Activated T-cell treated with anti-CD3 and anti-CD28 coated beads, Interleukin-2, amount 50 U/mL, for 72 hours (primary cell): Measurements from ENCODE around the gene MAPK7. TPM values are rescaled to one million over a fixed set of nuclear protein-coding genes. Genes with fewer than 3 reads are reported as not detected.

ENCODE experiments used
- ATAC-seq, 2 donors: fragments of 150-1000 bp; cut with Tn5 transposase; replicated peaks in 1 of 2; 2 replicates each; pipeline ENCODE4 v1.10.0; 2021; ENCODE audit warnings: moderate library complexity in 2 of 2, mild to moderate bottlenecking in 1 of 2
- DNase-seq, 2 donors: peaks; one replicate each; pipeline ENCODE4 v3.0.0; 2021 to 2022; ENCODE audit warnings: mixed read lengths in 1 of 2
- H3K27ac Mint-ChIP-seq: one replicate; pipeline ENCODE4 v1.8.0; 2022; ENCODE audit warnings: mild to moderate bottlenecking, moderate library complexity, mixed read lengths
- H3K27me3 Mint-ChIP-seq: one replicate; pipeline ENCODE4 v1.8.0; 2022; ENCODE audit warnings: low read depth, mixed read lengths
- H3K36me3 Mint-ChIP-seq, 2 donors: one replicate each; pipeline ENCODE4 v1.8.0; 2022; ENCODE audit warnings: mixed read lengths in 2 of 2, mild to moderate bottlenecking in 1 of 2; ENCODE audit not compliant: insufficient read depth in 2 of 2
- H3K4me1 Mint-ChIP-seq: one replicate; pipeline ENCODE4 v1.8.0; 2022; ENCODE audit warnings: low read depth, mixed read lengths
- H3K4me3 Mint-ChIP-seq, 2 donors: one replicate each; pipeline ENCODE4 v1.8.0; 2022; ENCODE audit warnings: mild to moderate bottlenecking in 2 of 2, mixed read lengths in 2 of 2, moderate library complexity in 2 of 2
- H3K9me3 Mint-ChIP-seq, 2 donors: one replicate each; pipeline ENCODE4 v1.8.0; 2022; ENCODE audit warnings: mixed read lengths in 2 of 2
- total RNA-seq, 2 donors: library from RNA; stranded (reverse); gene quantifications; one replicate each; pipeline ENCODE4 v1.2.3, GENCODE V29; 2022

MAPK7 gene
- total RNA-seq, 2 donors from 2014 or later = 13.6 to 16.7 TPM

DNA sequence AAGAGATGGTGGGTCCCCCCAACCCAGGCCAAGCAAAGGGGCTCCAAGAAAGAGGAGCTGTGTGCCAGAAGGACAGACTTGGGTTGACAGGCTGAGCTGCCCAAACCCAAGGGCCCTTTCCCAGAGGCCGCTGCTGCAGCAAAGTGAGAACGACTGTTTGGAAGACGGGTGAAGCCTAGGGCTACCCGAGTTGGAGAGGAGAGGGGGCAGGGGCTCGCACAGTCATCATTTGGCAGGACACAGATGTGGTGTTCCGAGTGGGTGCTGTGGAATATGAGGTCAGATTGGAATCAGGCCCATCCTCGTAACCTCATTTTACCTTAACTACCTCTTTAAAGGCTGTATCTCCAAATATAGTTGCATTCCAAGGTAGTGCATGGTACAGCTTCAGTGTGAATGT, 14.0 kb downstream of the MAPK7 start:
- Mint-ChIP-seq H3K9me3 (no peaks in the 10 kb centered on the region), H3K27me3 (peaks cover 6% of the 10 kb centered on the region), H3K4me3 (no peak overlapping the region), H3K36me3 (no peaks in the 10 kb centered on the region), H3K4me1 (peaks cover 6% of the 10 kb centered on the region), H3K27ac (no peak overlapping the region)
- DNase-seq (no peak), ATAC-seq (no peak)

DNA sequence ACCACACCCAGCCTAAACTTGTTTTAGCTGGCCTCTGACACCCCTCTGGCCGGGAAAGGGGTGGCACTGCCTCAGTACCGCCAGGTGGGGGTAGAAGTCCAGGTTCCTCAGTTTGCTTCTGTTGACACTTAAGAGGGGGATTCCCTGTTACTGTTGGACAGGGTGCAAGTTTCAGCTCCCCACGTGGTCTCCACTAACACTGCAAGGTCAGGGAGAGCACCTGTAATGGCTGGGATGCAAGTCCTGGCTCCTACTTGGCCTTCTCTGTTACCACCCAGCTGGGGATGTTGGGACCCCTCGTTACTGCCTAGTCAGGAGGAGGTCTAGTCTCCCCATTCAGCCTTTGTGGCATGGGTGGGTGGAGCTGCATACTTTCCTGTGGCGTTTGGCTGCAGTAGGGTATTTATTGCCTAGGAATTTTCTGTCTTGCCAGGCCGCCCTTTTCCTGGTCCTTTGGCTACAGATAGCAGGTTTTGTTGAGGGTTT, 19.3 kb downstream of the MAPK7 start:
- no peak overlapping the region for H3K27ac Mint-ChIP-seq
- no peak for ATAC-seq
- H3K27me3 Mint-ChIP-seq = no peaks in the 10 kb centered on the region
- H3K9me3 Mint-ChIP-seq = no peaks in the 10 kb centered on the region
- no peak for DNase-seq
- H3K4me3 Mint-ChIP-seq = no peak overlapping the region
- H3K4me1 Mint-ChIP-seq = no peaks in the 10 kb centered on the region
- no peaks in the 10 kb centered on the region for H3K36me3 Mint-ChIP-seq

DNA sequence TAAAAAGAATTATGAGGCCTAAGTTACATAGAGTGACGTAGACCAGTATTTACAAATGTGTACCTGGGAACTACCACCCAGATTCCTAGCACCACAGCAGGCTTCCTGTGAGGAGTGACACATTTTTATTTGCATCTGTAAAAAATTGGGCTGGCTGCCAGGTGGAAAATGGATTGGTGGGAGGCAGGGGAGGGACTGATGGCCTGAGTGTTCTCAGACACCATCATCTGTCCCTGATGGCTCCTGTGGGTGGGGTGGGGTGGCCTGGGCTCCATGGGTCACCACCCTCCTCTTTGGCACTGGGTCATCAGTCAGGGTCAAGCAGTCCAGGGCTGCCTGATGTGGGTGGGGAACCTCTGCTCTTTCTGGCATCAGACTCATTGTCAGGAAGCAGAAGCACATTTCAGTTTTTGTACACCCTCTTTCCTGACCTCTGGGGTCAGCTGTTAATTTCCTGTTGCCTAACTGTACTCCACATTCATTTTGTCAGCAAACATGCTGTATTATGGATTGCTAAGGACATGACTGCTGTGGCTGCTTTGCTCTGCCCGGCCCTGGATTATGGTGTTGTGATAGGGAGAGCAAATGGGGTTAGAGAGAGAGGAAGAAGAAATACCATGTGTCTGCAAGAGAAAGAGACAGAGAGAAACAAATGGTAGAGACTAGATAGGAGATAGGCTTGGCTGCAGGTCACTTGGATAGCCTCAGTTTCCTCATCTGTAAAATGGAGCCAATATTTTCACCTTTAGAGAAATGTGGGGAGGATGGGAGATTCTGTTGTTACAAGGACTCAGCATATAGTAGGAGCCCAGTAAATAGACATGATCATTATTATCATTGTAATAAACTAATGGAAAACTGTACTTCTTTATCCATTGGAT, 20.2 kb downstream of the MAPK7 start:
- DNase-seq = no peak
- no peaks in the 10 kb centered on the region for H3K4me1 Mint-ChIP-seq
- H3K4me3 Mint-ChIP-seq = no peak overlapping the region
- no peaks in the 10 kb centered on the region for H3K36me3 Mint-ChIP-seq
- no peak overlapping the region for H3K27ac Mint-ChIP-seq
- ATAC-seq = no peak
- H3K9me3 Mint-ChIP-seq = peaks cover 0 to under 1% of the 10 kb centered on the region in 2 donors
- H3K27me3 Mint-ChIP-seq = no peaks in the 10 kb centered on the region

DNA sequence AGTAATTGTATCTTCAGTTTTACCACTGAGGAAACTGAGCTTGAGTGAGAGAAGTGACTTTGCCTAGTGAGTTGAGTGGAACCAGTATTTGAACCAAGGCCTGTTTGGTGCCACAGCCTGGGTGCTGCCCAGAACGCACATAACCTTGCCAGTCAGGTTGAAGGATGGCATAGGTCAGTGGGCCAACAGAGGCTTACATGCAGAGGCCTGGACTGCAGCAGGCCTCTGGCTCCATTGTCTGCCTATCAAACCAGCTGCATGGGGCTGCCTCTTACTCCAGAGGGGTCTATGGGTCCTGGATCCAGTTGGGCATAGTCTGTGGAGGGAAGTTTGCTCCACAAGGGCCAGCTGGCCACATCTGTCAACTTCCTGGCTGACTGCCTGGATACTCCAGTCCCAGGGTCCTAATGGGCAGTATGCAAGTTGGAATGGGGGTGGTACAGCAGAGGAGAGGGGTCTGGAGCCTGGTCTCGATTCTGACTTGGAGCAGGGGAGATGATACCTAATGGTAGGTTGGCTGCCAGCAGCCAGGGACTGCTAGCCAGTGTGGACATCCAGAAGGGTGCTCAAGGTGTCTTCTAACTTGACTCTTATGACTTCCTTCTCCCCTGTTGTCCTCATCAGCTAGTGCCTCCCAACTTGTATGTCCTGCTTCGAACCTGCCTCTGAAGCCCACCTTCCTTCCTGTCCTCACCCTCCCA, 21.6 kb downstream of the MAPK7 start:
- Mint-ChIP-seq H3K27ac (no peak overlapping the region), H3K4me1 (no peaks in the 10 kb centered on the region), H3K36me3 (no peaks in the 10 kb centered on the region), H3K27me3 (no peaks in the 10 kb centered on the region), H3K9me3 (peaks cover 0 to 2% of the 10 kb centered on the region in 2 donors), H3K4me3 (no peak overlapping the region)
- ATAC-seq = no peak
- DNase-seq = no peak

DNA sequence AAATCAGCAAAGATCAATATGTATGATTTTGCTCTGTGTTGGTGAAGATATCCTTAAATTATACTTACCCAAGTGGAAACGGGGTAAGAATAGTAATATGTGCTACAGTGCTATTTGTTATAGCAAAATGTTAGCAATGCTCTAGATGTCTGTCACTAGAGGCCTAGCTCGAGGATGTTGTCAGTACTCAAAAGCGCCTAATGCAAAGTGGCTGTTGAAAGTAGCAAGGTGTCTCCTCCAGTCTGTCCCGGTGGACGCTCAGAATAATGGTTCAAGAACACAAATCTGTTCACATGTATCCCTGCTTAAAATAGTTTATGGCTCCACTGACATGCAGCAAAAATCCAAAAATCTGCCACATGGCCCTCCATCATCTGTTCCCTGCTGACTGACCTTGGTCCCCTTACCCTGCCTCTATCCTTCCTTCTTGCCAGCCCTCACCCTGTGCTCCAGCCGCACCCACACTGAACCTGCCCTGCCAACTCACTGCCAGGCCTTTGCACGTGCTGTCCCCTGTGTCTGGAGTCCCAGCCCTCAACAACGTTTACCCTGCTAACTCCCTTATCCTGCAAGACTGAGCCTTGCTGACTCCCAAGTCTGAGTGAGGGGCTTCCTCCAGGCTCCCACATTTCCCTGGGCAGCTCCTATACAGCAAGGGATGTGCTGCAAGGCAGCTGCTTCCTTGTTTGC, 23.2 kb downstream of the MAPK7 start:
- peaks cover 0 to 2% of the 10 kb centered on the region in 2 donors for H3K9me3 Mint-ChIP-seq
- ATAC-seq = no peak
- no peaks in the 10 kb centered on the region for H3K36me3 Mint-ChIP-seq
- H3K4me1 Mint-ChIP-seq = no peaks in the 10 kb centered on the region
- no peaks in the 10 kb centered on the region for H3K27me3 Mint-ChIP-seq
- DNase-seq = no peak
- no peak overlapping the region for H3K27ac Mint-ChIP-seq
- H3K4me3 Mint-ChIP-seq = no peak overlapping the region

DNA sequence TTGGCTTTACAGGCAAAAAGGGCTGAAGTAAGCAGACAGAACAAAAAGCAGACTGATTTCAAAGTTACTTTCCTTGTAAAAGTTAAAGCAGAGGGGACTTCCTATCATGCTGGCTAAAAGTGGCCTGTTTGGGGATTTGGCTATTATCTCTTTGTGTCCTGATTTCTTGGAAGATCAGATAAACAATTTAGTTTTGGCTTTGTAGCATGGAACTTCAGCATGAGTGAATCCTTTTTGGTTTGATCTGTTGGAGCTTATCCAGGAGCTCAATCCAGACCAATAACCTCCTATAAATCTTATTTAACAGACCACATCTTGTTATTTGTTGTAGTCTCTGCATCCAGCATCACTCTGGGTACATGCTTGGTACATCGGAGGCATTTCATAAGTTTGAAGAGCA, 23.9 kb downstream of the MAPK7 start:
- DNase-seq (no peak), ATAC-seq (no peak)
- H3K9me3 Mint-ChIP-seq = peaks cover 0 to 2% of the 10 kb centered on the region in 2 donors
- no peak overlapping the region for H3K27ac Mint-ChIP-seq
- no peaks in the 10 kb centered on the region for H3K27me3 Mint-ChIP-seq
- no peaks in the 10 kb centered on the region for H3K36me3 Mint-ChIP-seq
- no peaks in the 10 kb centered on the region for H3K4me1 Mint-ChIP-seq
- no peak overlapping the region for H3K4me3 Mint-ChIP-seq

DNA sequence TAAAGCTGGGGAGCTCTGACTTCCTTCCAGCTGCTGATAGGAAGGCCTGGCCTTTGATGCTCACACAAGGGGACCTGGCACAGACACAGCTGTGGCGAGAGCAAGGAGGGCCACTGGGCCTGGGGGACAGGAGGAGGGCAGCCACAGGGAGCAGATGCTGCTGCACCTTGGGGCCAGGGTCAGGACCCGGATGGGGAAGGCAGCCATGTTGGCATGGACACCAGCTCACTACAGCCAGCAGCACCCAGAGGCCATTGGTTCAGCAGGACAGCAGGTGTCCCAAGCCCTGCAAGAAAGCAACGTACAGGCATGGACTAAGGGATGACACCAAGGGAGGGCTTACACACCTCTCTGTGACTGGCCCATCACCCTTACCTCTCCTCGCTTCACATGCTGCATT, 24.7 kb downstream of the MAPK7 start:
- H3K27ac Mint-ChIP-seq = no peak overlapping the region
- no peak for ATAC-seq
- peaks cover 0 to 2% of the 10 kb centered on the region in 2 donors for H3K9me3 Mint-ChIP-seq
- H3K27me3 Mint-ChIP-seq = no peaks in the 10 kb centered on the region
- DNase-seq = no peak
- H3K4me3 Mint-ChIP-seq = no peak overlapping the region
- H3K4me1 Mint-ChIP-seq = no peaks in the 10 kb centered on the region
- H3K36me3 Mint-ChIP-seq = no peaks in the 10 kb centered on the region

DNA sequence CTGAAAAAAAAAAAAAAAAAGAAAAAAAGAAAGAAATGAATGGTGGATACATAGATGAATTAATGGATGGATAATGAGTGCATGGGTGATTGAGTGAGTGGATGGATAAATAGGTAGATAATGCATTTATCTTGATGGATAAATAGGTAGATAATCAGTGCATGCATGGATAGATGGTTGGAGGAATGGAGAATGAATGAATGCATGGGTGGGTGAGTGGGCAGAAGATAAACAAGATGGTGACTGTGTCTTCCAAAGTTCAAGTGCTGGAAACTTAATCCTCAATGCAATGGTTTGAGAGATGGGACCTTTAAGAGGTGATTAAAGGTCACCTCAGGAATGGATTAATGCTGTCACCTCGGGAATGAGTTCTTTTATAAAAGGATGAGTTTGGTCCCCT, 26.0 kb downstream of the MAPK7 start:
- Mint-ChIP-seq H3K27me3 (no peaks in the 10 kb centered on the region), H3K4me3 (no peak overlapping the region)

DNA sequence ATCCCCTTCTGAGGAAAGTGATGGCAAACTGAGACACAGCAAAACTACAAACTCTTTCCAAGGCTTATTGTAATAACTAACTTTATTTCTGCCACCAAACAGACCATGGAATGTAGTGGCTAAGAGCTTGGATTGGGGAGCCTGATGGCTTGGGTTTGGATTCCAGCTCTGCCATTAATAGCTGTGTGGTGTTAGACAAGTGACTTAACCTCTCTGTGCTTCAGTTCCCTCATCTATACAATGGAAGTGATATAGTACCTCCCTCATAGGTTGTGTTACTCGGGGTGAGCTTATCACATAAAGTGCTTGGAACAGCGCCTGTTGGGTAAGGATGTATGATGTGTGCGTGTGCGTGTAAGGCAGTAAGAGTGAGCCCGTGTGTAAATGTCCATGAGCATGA, 26.8 kb downstream of the MAPK7 start:
- Mint-ChIP-seq H3K27me3 (no peaks in the 10 kb centered on the region), H3K9me3 (peaks cover 0 to 2% of the 10 kb centered on the region in 2 donors), H3K4me1 (no peaks in the 10 kb centered on the region), H3K27ac (no peak overlapping the region), H3K36me3 (no peaks in the 10 kb centered on the region), H3K4me3 (no peak overlapping the region)
- no peak for DNase-seq
- no peak for ATAC-seq

More for the DNA sequence above, 26.0 kb downstream of the MAPK7 start:
- ATAC-seq = no peak
- H3K27ac Mint-ChIP-seq = no peak overlapping the region
- DNase-seq = no peak
- peaks cover 0 to 2% of the 10 kb centered on the region in 2 donors for H3K9me3 Mint-ChIP-seq
- H3K4me1 Mint-ChIP-seq = no peaks in the 10 kb centered on the region
- no peaks in the 10 kb centered on the region for H3K36me3 Mint-ChIP-seq

DNA sequence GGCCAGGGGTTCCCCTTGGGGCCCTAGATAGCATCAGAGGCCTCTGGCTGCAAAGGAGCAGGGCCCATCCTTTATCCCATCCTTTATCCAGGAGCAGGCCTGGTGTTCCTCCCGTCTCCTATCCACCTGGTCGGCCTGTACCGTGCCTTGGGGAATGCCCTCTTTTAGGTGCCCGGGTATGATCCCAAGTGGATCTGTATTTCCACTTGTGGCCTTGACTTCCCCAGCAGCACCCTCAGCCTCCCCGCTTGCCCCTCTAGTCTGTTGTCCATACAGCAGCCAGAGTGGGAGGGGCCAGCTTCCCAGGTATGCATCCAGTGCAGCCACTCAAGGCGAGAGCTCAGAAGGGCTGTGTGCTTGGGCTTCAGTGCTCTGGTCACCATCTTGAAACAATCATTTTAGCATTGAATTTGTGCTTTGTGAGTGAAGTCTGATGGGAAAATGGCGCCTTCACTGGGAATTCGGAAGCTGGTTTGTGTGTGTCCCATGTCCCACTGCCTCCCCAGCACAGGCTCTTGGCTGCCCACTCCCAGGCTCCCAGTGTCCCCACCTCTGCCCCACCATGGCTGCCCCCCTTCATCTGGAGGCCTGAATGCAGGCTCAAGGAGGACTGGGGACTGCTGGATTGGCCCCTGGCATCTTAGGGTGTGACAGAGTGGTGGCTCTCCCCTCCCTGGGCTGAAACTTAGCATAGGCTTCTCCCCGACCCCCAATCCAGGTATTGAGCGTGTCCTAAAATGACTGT, 29.5 kb downstream of the MAPK7 start:
- DNase-seq = no peak
- H3K4me3 Mint-ChIP-seq = no peak overlapping the region
- H3K27me3 Mint-ChIP-seq = no peaks in the 10 kb centered on the region
- peaks cover 0 to 2% of the 10 kb centered on the region in 2 donors for H3K9me3 Mint-ChIP-seq
- no peaks in the 10 kb centered on the region for H3K36me3 Mint-ChIP-seq
- ATAC-seq = no peak
- H3K4me1 Mint-ChIP-seq = no peaks in the 10 kb centered on the region
- H3K27ac Mint-ChIP-seq = no peak overlapping the region

DNA sequence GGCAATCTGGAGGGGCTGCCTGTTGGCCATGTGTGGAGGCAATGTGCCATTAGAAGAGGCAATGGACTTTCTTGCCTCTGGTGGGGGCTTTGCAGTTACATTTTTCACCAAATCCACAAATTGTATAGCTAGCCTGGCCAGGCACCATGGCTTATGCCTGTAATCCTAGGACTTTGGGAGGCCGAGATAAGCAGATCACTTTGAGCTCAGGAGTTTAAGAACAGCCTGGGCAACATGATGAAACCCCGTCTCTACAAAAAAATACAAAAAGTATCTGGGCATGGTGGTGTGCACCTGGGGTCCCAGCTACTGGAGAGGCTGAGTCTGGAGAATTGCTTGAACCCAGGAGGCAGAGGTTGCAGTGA, 30.0 kb downstream of the MAPK7 start:
- H3K27me3 Mint-ChIP-seq = no peaks in the 10 kb centered on the region
- ATAC-seq (no peak), DNase-seq (no peak)
- no peaks in the 10 kb centered on the region for H3K36me3 Mint-ChIP-seq
- H3K4me3 Mint-ChIP-seq = no peak overlapping the region
- H3K4me1 Mint-ChIP-seq = no peaks in the 10 kb centered on the region
- no peak overlapping the region for H3K27ac Mint-ChIP-seq
- H3K9me3 Mint-ChIP-seq = peaks cover 0 to 2% of the 10 kb centered on the region in 2 donors

DNA sequence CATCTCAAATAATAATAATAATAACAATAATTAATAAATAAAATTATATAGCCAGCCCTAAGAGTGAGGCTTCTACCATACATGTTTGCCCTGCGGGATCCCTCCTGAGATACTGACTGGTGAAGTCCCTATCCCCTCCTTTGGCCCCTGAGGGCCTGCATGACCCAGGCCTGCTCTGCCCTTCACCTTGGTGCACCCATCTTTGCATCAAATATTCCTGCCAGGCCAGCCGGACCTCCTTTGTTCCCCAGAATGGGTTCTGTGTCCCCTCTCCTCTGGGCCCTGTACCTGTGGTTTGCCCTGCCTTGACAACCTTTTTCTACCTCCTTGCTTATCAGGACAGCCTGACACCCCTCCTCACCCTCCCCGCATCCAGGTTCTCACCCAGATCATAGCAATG, 30.8 kb downstream of the MAPK7 start:
- Mint-ChIP-seq H3K9me3 (no peaks in the 10 kb centered on the region), H3K36me3 (no peaks in the 10 kb centered on the region), H3K27me3 (no peaks in the 10 kb centered on the region), H3K4me1 (no peaks in the 10 kb centered on the region), H3K27ac (no peak overlapping the region), H3K4me3 (no peak overlapping the region)
- no peak for ATAC-seq
- no peak for DNase-seq
